Left lung (tissue), 10 donors: Measurements from ENCODE around the gene KRTAP10-5. TPM values are rescaled to one million over a fixed set of nuclear protein-coding genes. Genes with fewer than 3 reads are reported as not detected.
A peak's percentile ranks its signal among the peaks of the same experiment; 100 is the strongest.

Experiments used
- ATAC-seq: fragments of 200-7000 bp; cut with Tn5 transposase; one replicate; pipeline ENCODE4 v1.9.1; 2020; ENCODE audit warnings: moderate library complexity
- DNase-seq, 4 donors: peaks; one replicate each; pipeline ENCODE4 v3.0.0-alpha.2; 2013 to 2020
- H3K27ac ChIP-seq, 2 donors: fragments of 200-600 bp; sonication (generic) in 1 of 2; one replicate each; pipeline versions ENCODE4 v1.5.0 to v1.8.0; 2020 to 2021
- H3K27me3 ChIP-seq, 2 donors: fragments of 200-600 bp; sonication (generic) in 1 of 2; one replicate each; pipeline versions ENCODE4 v1.5.0 to v1.8.0; 2020 to 2021
- H3K36me3 ChIP-seq, 2 donors: fragments of 200-600 bp; sonication (generic) in 1 of 2; one replicate each; pipeline versions ENCODE4 v1.5.0 to v1.8.0; 2020 to 2021
- H3K4me1 ChIP-seq, 2 donors: fragments of 200-600 bp; one replicate each; pipeline ENCODE4 v1.8.0; 2021
- H3K4me3 ChIP-seq, 2 donors: fragments of 200-600 bp; sonication (generic) in 1 of 2; one replicate each; pipeline versions ENCODE4 v1.5.0 to v1.8.0; 2020 to 2021; ENCODE audit warnings: mild to moderate bottlenecking in 1 of 2
- H3K9me3 ChIP-seq, 2 donors: fragments of 200-600 bp; sonication (generic) in 1 of 2; one replicate each; pipeline versions ENCODE4 v1.5.0 to v1.8.0; 2020 to 2021
- intact Hi-C, 2 donors: fragments of 100-400 bp; cut with DNase I; formaldehyde crosslinking; loops; one replicate each; pipeline versions ENCODE4 v1.11.2 to v1.14.2; 2022
- polyA plus RNA-seq, 6 donors: library from polyadenylated mRNA; unstranded; fragments of 120-200 nt; gene quantifications; one replicate each; pipeline ENCODE4 v1.2.1, GENCODE V29; 2013; ENCODE audit not compliant: insufficient read length in 6 of 6
- total RNA-seq, 2 donors: library from RNA; stranded (reverse); fragmentation: NEBNext Ultra II Directional; extraction: Animal tissue kit (Norgen Biotek cat#: 25700); gene quantifications; one replicate each; pipeline ENCODE4 v1.2.1, GENCODE V29; 2021
- TF ChIP-seq, protein P1 (sequence below), 2 donors: fragments of 200-600 bp; sonication (generic) in 1 of 2; IDR thresholded peaks; one replicate each; pipeline versions ENCODE4 v1.5.0 to v1.8.0; 2021; ENCODE audit warnings: antibody characterized with exemption in 2 of 2
- donor health status: DM: no; HTN: yes; CAD: no.
- donor health status: DM: no; HTN: no; CAD: no.

KRTAP10-5 gene
- total and polyA plus RNA-seq, 8 donors: not detected

DNA sequence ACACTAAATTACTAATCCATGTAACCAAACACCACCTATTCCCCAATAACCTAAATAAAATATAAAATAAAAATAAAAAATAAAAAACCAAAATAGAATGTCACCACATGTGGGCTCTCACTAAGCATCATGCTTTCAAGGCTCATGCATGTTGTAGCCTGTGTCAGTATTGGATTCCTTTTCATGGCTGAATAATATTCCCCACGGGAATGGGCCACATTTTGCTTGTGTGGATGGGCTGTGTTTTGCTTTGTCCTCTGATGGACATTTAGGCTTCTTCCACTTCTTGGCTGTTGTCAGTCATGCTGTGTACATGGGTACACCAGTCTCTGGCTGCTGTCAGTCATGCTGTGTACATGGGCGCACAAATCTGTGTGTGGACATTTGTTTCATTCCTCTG lies 8.7 kb upstream of the KRTAP10-5 start:
- H3K27ac ChIP-seq: no peak overlapping the region
- intact Hi-C loops: no loop called here
- no peak for ATAC-seq

DNA sequence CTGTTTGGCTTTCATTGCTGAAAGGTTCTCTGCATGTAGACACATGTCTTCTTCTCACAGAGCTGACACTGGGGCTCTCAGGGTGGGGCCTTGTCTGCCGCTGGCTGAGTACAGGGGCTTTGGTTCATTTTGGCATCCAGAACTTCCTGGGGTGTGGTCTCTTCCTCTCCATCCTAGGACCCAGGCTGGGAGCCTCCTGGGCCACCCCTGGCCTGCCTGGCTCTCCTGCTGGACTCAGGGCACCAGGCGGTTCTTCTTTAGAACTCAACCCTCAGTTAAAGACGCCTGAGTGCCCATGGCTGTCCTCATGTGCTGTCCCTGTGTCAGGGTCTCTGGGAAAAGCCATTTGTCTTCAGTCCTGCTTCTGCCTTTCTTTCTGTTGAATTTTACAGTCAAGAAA lies 5.5 kb upstream of the KRTAP10-5 start:
- Histone ChIP-seq H3K4me3 (no peak overlapping the region), H3K27ac (no peak overlapping the region), H3K9me3 (peaks cover 0 to 14% of the 10 kb centered on the region in 2 donors), H3K27me3 (peaks cover 0 to 61% of the 10 kb centered on the region in 2 donors), H3K36me3 (no peaks in the 10 kb centered on the region), H3K4me1 (no peaks in the 10 kb centered on the region)
- DNase-seq (peak in 1 of 4 donors; percentile 48), ATAC-seq (no peak)
- TF ChIP-seq, protein P1, sequence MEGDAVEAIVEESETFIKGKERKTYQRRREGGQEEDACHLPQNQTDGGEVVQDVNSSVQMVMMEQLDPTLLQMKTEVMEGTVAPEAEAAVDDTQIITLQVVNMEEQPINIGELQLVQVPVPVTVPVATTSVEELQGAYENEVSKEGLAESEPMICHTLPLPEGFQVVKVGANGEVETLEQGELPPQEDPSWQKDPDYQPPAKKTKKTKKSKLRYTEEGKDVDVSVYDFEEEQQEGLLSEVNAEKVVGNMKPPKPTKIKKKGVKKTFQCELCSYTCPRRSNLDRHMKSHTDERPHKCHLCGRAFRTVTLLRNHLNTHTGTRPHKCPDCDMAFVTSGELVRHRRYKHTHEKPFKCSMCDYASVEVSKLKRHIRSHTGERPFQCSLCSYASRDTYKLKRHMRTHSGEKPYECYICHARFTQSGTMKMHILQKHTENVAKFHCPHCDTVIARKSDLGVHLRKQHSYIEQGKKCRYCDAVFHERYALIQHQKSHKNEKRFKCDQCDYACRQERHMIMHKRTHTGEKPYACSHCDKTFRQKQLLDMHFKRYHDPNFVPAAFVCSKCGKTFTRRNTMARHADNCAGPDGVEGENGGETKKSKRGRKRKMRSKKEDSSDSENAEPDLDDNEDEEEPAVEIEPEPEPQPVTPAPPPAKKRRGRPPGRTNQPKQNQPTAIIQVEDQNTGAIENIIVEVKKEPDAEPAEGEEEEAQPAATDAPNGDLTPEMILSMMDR (IDR thresholded peaks at IDR 0.05): no peak
- intact Hi-C loops: no loop called here

More for the DNA sequence above, 8.7 kb upstream of the KRTAP10-5 start:
- no peaks in the 10 kb centered on the region for H3K36me3 ChIP-seq
- no peaks in the 10 kb centered on the region for H3K4me1 ChIP-seq
- peaks cover 0 to 62% of the 10 kb centered on the region in 2 donors for H3K27me3 ChIP-seq
- DNase-seq: no peak
- H3K9me3 ChIP-seq: no peaks in the 10 kb centered on the region
- TF ChIP-seq, protein P1 (IDR thresholded peaks at IDR 0.05): no peak
- no peak overlapping the region for H3K4me3 ChIP-seq

DNA sequence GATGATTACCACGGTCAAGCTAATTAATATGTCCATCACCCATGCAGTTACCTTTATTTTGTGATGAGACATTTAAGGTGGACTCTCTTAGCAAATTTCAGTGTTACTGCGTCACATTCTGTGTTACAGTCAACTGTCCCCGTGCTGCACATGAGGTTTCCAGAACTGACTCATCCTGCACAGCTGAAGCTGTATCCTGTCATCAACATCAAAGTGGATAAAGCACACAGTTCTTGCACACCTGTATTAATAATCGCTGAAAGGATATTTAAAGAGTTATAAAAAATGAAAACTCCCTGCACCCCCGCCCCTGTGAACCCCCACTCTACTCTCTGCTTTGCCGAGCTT lies 3.4 kb upstream of the KRTAP10-5 start:
- Histone ChIP-seq H3K27me3 (peaks cover 0 to 60% of the 10 kb centered on the region in 2 donors), H3K9me3 (peaks cover 0 to 19% of the 10 kb centered on the region in 2 donors), H3K4me3 (no peak overlapping the region), H3K27ac (no peak overlapping the region), H3K4me1 (no peaks in the 10 kb centered on the region), H3K36me3 (no peaks in the 10 kb centered on the region)
- DNase-seq: no peak
- no peak for ATAC-seq
- TF ChIP-seq, protein P1 (IDR thresholded peaks at IDR 0.05): no peak
- intact Hi-C loops: no loop called here

DNA sequence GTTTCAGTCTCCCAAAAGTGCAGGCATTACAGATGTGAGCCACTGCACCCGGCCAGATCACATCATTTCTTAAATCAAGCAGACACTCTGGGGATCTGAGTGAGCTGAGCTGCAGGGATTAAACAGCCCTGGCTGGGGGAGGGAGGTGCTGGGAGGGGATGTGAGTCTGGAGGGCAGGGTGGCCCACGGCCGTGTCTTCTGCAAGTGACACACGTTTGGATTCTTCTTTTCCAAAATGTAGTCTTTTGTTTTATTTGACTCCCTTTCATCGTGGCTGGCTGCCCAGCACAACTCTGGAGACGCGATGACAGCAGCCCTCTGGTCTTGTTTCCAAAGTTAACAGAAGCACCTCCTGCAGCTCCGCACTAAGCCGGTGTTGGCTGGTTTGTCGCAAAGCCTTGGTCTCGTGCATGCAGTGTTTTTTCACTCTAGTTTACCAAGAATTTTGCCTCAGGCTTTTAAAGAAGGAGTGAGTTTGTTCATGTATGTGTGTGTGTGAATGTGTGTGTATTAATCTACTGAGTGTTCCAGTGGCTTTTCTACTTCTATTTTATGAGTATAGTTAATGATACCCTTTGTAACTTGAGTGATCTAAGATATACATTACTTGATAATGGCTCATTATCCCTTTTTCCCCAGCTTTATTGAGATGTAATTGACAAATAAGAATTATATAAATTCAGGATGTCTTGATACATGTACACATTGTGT lies 2.8 kb upstream of the KRTAP10-5 start:
- H3K27ac ChIP-seq: no peak overlapping the region
- no peaks in the 10 kb centered on the region for H3K4me1 ChIP-seq
- H3K36me3 ChIP-seq: no peaks in the 10 kb centered on the region
- TF ChIP-seq, protein P1 (IDR thresholded peaks at IDR 0.05): no peak
- ATAC-seq (no peak), DNase-seq (peak in 2 of 4 donors; percentile 11 to 38)
- intact Hi-C loops: no loop called here
- no peak overlapping the region for H3K4me3 ChIP-seq
- peaks cover 0 to 60% of the 10 kb centered on the region in 2 donors for H3K27me3 ChIP-seq
- H3K9me3 ChIP-seq: peaks cover 0 to 21% of the 10 kb centered on the region in 2 donors

DNA sequence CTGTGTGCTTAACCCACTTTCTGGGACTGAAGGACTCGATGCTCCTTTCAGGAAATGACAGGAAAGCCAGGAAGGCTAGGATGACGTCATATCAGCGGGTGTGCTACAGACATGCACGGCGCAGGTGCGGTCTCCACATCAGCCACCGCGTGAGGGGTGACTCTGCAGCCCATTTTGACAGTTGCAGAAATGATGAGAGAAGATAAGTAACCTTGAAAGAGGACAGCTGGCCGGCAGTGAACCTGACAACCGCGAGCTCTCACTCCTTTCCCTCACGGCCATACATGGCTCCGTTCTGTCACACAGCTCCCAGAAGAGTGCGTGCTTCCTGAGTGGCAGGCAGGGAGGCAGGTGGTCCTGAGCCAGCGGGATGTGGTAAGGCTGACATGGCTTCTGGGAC lies 1.7 kb upstream of the KRTAP10-5 start:
- DNase-seq (no peak), ATAC-seq (no peak)
- no peaks in the 10 kb centered on the region for H3K36me3 ChIP-seq
- H3K4me1 ChIP-seq: no peaks in the 10 kb centered on the region
- peaks cover 0 to 27% of the 10 kb centered on the region in 2 donors for H3K9me3 ChIP-seq
- no peak overlapping the region for H3K4me3 ChIP-seq
- no peak overlapping the region for H3K27ac ChIP-seq
- TF ChIP-seq, protein P1 (IDR thresholded peaks at IDR 0.05): no peak
- intact Hi-C loops: no loop called here
- peaks cover 0 to 60% of the 10 kb centered on the region in 2 donors for H3K27me3 ChIP-seq
